SKM-1 (cell line): ENCODE measurements around the gene GJD3.

Experiments used
- DNase-seq: peaks from one replicate; lab custom pipeline; 2025; ENCODE audit not compliant: unreplicated experiment; lab: John Stamatoyannopoulos, UW

Gene GJD3

DNA sequence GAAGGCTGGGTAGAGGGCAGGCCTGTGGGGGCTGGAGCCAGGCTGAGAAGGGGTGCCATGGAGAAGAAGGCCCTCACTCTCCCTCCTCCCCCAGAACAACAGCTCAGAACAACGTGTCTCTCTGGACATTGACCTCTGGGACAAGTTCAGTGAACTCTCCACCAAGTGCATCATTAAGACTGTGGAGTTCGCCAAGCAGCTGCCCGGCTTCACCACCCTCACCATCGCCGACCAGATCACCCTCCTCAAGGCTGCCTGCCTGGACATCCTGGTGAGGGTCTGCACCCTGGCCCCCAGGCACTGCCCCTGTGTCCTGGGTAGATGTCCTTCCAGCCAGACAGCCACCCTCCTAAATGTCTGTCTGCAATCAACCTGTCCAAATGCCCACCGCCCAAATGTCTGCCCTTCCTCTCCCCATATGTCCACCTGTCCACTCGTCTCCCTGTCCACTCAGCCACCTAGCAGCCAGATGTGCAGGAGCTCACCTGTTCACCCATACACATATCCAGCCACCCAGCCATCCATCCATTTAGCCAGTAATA is 12.2 kb downstream of the GJD3 start:
- no peak for DNase-seq

DNA sequence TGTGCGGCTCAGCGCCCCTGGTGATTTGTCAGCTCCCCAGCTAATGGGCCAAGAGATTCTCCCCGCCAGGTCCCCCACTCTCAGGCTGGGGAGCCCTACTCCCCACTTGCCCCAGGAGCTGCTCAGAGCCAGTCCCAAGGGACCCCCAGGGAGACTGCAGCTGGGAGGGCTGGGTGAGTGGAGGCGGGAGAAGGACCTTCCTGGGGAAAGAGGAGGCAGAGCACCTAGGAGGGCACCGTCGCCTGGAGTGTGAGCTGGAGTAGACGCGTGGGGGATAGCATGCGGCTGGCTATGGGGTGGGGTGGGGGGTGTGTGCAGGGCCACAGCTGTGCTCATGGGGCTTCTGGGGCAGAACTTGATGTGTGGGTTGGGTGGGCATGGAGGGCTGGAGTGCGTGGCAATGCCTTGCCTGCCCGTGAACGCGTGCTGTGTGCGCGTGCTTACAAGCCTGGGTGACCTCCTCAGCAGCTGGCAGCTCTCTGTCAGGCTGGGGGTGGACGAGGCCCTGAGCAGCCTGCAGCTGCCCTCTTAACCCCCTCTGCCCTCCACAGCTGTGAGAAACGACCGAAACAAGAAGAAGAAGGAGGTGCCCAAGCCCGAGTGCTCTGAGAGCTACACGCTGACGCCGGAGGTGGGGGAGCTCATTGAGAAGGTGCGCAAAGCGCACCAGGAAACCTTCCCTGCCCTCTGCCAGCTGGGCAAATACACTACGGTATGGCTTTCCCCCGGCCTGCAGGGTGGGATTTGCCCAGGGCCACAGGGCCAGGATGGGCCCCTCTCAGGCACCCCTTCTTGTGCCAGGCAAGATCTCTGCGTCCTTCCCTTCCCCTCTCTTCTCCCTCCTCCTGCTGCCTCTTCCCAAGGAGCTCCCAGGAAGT is 12.9 kb downstream of the GJD3 start:
- DNase-seq = no peak

DNA sequence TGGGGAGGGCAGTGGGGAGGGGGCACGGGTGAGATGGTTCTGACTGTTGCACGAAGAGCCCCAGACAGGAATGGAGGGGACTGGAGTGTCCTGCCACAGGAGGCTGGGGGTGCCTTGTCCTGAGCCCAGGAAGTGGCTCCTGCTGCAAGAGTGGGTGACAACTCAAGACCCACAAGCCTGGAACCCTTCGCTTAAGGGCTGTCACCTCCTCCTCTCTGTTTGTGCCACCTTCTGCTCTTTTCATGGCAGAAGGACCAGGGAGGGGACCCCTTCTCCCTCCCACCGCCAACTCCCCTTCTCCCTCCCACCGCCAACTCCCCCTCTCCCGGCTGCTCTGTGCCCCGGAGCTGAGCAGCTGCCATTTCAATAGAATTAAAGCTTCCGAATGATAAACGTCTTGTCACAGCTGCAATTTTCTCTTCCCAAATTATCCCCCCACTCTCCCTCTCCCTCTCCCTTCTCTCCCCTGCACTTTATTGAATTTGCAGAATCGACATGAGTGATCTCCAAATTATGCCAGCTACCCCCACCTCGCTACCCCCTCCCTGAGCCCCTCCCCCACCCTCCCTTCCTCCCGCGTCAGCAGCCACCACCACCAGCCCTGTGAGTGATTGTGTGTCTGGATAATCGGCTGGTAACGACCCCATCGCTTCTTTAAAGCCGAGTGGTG is 13.7 kb downstream of the GJD3 start:
- DNase-seq = no peak

DNA sequence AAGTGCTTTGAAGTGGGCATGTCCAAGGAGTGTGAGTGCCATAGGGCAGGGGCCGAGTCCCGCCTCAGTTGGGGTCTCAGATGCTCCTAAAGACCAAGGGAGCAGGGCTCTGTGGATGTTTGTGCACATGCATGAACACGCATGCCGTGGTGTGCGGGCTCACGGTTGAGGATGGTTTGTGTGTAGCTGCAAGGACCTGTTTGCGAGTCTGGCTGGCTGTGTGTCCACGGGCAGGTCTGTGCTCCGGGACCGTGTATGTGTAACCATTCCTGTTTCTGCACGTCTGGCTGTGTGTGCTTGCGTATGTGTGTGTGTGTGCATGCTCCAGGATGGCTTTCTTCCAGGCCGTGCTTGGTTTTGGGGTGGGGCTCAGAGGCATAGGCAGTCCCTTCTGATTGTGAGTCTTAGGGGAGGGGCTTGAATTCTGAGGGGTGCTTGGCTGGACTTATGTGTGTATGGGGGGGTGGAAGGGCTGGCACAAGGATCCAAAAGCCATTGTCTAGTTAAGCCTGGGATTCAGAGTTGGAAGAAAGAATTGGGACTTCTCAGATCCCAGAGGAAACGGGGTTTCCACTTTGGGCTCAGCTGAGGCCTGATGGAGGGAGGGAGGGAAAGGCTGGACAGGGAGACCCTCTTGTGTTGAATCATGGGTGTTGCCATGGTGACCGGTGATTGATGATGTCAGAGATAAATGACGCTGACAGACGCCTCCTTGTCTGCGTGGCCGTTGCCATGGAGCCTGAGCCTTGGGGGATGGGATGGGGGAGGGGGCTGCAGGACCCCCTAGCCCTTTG is 14.4 kb downstream of the GJD3 start:
- no peak for DNase-seq

DNA sequence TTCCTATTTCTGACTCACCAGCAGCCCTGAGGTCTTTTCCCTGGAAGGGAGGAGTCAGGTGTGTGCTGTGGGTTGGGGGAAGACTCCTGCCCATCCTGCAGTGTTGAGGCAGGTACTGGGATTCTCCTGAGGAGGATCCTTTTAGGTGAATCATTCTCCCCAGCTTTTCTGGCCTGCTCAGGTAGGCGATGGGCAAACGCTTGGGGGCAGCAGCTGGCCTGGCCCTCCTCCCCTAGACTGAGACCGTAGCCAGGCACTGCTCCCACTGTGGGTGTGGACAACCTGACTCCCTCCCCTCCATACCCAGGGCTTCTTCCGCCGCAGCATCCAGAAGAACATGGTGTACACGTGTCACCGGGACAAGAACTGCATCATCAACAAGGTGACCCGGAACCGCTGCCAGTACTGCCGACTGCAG is 15.1 kb downstream of the GJD3 start:
- no peak for DNase-seq

DNA sequence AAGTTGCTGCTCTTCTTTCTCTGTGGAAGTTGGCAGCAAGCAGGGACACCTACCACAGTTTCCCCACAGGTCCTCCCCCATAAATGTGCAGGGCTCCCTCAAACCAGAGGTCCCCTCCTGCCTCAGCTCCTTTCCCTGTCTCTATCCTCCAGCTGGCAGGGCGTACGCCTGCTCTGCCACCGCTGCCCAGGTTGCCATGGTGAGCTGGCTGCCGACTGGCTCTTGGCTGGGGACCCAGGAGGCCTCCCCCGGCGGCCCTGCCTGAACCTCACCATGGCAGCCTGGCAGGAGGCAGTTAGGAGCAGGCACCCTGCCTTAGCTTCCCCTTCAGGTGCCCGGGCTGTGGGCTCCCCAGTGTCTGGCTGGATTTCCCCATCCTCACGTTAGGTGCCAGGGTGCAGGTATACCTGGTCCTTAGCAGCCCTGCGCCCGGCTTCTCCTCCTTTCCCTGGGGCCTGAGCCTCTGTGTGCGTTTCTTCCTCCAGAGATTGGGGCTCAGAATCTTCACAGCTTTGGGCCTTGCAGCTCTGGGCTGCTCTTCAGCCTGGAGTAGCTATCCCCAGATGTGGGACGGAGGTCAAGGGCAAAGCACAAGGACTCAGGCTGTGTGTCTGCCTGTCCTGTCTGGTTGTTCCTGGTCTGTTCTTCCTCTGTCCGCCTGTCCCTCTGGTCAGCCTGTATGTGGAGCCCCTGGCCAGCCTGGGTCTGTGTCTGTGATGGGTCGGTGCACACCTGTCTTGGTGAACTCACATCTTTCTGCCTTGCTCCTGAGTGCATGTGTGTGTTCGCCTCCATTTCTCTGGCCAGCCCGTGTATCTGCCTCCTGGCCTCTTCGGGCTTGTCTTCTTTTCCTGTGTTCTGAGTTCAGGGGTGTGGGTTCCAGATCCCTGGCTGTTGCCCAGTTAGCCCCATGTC is 15.7 kb downstream of the GJD3 start:
- DNase-seq = no peak

DNA sequence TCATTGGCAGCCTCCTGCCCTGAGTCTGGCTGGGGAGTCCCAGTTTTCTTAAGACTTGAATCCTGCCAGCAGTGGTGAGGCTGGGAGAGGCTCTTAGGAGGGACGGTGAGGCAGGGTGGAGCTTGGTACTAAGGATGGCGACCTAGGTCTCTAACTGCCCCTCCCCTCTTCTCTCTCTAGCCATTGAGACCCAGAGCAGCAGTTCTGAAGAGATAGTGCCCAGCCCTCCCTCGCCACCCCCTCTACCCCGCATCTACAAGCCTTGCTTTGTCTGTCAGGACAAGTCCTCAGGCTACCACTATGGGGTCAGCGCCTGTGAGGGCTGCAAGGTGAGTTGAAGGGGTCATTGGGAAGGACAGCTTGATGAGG is 16.4 kb downstream of the GJD3 start:
- no peak for DNase-seq

DNA sequence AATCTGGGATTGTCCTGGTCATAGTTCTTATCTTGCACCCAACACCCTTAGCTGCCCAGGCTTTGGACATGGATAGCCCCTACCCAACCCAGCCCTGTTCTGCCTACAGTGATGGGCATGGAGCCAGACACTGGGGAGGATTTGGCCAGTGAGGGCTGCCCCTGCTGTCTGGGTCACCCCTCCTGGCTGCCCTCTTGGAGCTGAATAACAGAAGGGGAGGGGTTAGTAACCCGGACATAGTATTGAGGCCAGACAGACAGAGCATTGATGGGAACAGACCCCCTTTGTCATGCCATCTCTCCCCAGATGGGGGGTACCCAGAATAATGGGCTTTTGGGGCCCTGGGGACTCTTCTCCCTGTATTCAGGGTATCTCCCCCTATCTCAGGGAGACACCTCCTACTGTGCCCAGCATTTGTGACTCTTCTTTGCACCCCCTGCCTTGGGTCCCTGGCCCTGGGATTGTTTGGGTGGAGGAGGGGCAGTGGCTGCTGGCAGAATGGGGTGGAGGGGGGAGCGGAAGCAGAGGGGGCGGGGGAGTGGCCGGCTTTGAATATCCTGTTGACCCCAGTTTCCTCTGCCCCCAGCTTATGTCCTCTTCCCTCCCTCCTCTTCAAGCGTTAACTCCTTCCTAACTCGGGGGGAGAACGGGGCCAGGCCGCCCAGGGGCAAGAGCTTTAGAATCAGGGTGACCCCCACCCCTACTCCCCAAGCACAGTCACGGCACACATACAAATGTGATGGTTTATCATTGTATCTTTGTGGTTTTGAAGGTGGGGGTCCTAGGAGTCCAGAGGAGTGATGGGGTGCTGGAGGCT is 17.0 kb downstream of the GJD3 start:
- DNase-seq = no peak

DNA sequence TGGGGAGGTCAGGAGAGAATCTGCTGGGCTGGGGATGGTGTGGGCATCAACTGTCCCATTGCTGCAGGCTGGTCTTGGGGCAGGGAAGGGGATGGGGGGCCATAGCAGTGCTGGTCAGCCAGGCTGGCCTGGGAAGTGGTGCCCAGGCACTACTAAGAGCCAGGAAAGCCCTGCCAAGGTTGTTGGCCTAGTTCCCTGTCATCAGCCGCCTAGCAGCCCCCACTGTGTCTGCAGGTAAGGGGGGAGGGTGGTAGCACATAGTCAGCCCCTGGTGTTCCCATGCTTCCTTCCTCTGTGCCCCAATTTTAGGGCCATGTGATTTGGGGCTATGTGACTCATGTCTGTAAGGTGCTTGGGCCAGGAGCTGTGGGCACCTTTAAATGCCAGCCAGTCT is 17.8 kb downstream of the GJD3 start:
- DNase-seq = no peak

DNA sequence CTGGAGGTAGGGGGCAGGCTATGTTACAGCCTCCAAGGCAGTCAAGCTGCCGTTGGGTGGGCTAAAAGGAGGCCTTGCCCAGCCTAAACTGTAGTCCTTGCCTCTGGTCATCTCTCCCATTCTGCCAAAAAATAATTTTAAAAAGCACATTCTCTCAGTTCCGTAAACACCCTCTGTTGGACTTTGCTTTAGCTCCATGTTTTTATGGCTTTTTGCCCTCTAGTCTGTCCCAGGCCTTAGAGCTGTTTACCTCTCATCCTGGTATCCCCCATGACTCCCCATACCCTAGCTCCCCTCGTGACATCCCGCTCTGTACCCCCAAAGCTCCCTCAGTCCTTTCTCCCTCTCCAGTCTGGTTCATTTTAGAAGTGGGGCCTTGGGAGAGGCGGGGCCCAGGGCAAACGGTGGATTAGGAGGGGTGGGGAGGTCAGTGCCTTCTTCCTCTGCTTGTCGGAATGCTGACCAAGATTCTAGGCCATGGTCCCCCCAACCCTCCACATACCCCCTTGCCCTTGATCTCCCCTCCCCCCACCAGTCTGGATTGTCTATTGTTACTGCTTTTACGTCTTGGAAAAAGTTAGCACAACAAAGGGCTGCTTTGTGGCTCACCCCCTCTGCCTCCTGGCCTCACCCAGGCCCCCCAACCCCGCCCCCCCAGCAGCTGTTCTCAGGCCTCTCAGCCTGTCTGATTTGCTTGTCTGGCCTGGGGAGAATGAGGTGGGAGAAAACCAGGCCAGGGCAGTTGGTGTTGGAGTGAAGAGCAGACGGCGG is 18.4 kb downstream of the GJD3 start:
- DNase-seq = no peak

DNA sequence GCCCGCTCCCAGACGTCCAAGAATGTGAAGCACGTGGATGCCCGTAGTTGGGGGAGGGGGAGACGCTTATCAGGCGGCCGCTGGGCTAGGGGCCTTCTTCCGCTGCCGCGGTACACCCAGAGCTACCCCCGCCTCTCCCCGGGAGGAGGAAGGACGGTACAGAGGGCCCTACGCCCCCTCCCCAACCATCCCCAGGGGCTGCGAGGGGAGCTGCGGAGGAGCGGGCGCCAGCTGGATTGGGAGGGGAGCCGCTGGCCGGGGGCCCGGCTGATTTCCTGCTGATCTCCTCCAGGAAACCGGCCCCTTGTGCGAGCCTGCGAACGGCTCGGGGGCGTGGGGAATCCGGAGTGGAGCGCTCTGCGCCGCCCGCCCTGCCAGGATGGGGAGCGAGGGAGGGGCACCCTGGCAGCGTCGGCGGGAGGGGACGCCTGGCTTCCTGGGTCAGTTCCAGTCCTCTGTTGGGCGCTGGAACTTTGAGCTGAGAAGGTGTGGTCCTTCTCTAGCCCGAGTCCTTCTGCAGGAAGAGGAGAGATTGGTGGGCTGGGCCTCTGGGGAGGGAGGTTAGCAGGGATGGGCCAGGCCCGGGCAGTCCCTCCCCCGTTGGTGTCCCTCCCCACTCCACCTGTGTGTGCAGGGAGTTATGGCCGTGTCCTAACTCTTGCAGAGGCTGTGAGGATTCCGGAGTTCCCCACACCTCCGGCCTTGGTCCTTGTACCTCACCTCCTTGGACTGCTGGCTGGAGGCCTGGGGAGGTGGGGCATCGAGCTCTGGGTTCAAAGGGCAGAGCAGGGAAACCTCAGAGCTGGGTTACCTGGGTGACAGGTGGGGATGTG is 19.2 kb downstream of the GJD3 start:
- no peak for DNase-seq

DNA sequence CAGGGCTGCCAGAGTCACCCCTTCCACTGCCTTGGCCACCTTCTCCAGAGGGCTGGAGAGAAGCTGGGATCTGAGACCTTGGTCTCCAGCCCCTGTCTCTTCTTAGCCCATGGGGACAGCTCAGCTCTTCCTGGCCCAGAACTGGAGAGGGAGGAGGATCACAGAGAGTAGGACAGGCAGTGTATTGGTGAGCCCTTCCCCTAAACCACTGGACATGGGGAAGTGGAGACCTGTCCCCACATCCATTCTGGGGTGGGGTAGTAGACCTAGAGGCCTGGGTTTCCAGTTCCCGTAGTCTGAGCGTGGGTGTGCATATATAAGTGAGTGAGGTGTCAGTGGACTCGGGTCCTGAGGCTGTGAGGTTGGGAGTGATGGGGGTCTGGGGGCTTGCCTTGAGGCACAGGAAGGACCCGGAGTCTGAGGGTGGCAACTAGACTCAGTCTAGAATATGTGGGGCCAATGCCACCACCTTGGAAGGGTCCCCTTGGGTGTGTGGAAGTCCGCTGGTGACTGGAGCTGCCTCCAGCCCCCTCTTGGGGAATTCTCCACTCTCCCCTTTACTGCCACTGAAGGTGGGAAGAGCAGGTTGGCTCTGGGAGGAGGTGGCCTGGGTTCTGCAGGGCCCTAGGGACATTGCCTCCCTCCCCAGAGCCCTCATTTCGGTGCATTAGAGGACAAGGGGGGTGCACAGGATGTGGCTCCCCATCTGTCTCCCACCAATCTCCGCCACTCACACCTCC is 19.9 kb downstream of the GJD3 start:
- no peak for DNase-seq

DNA sequence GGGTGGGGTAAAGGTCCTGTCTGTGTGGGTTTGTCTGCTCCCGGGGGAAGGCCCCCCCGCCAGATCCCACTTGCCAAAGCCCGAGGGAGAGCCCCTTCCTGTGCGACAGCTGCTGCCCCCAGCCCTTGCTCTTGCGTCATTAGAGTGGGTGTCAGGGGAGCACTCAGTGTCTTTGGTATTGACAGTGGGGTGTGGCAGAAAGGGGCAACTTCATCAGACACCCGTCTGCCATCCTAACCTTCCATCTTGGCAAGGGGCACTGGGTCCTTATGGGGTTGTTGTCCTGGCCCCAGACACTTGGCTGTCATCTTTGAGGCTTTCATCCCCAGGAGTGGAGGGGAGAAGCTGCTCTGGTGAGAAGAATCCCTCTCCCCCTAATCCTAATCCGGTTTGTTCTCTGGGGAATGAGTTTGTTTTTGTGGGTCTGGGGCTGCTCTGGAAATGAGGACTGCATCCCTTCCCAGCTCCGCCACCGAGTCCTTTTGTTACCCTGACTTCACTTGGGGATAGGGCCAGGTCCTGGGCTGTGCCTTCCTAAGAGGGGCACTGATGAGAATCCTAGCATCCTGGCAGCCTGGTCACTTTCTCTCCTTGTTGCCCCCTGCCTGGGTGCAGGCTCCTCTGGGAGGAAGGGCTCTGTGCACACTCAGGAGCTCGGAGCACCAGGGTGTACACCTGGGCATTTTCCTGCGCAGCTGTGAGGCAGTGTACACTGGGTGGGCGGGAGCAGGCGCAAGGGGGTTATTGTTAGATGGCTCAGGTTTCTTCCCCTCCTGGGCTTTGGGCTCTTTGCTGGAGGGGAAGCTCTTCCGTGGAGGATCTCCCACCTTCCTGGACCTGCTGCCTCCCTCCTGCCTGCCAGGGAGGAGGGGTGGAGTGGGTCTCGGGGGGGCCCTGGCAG is 21.1 kb downstream of the GJD3 start:
- DNase-seq = no peak

DNA sequence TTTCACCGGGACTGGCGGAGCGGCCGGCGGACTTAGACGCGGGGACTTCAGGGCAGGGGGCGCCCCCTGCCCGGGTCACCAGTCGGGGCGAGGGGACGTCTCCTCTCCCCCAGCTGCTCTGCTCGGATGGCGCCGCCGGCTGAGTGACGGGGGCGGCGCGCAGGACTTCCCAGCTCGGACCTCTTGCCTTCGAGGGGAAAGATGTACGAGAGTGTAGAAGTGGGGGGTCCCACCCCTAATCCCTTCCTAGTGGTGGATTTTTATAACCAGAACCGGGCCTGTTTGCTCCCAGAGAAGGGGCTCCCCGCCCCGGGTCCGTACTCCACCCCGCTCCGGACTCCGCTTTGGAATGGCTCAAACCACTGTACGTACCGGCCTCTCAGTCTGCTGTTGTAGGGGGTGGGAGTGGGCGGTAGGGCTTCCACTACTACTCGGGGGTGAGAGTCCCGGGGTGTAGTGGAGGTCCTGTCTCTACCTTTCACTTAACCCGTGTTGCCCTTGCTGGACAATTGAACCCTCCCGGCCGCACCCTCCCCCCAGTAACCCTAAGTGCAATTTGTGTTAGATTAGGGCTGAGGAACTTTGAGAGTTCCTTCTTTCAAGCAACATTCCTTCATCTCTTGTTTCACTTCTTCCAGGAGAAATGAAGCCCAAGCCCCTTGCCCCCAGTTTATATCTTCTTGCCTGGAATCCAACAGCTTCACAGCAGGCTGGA is 21.9 kb downstream of the GJD3 start:
- no peak for DNase-seq

DNA sequence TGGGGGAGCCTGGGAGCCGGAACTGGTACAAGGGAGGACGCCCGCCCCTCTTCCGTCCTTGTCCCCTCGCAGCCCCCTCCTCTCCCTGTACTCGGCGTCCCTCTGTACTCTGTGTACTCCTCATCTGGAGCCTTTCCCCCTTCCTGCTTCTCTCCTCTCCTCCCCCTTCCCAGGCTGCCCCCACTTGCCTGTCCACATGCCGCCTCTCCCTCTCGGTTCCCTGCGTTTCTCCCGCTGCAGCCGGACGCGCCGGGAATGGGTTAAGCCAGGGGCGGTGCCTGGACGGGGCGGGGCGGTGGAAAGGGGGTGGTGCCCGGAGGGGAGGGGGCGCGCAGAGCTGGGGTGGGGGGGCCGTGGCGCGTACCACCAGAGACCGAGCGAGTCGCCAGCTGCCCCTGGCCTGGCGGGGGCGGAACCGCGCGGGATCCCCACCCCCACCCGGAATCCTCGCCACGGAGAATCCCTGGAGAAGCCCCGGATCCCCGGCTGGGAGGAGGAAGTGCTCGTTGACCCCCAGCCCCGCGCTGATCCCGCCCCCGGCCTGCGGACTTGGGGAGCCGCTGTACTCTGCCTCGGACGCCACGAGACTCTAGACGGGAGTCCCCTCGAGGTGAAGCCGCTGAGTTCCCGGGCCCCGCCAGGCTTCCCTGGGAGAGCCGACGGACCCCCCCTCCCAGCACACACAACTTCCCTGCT is 22.6 kb downstream of the GJD3 start:
- no peak for DNase-seq
